Measurements from ENCODE around the gene DPM1. TPM values are rescaled to one million over a fixed set of nuclear protein-coding genes. Genes with fewer than 3 reads are reported as not detected.

DPM1 gene
- total and polyA plus RNA-seq, 2 donors (not counting 3 experiments of a cell fraction or from before 2014, with no cell fraction given): 33.9 to 41.9 TPM

DNA sequence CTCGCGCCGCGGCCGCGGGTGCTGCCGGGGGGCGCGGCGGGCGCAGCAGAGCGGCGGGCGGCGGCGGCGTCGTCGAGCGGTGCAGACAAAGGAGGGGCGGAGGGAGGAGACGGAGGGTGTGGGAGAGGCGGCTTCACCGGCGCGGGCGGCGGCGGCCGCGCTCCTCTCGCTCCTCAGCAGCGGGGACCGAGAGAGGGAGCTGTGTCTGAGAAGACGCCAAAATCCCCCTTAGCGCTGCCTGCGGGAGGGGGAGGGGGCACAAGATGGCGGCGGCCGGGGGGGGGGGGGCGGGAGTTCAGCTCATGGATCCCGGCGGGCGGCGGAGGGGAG is 27.4 kb downstream of the DPM1 start:
- Histone ChIP-seq H3K27ac (ENCODE audit: insufficient read depth, low read depth, low read length) (peak overlapping the region; percentile 90), H3K4me1 (ENCODE audit: control insufficient read depth, extremely low read depth, insufficient read depth, low read length) (peaks cover 21% of the 10 kb centered on the region), H4K20me1 (replicated peaks; ENCODE audit: control insufficient read depth, extremely low read depth, insufficient read depth, low read length) (peaks cover 22% of the 10 kb centered on the region), H2AFZ (ENCODE audit: low read depth, low read length) (no peak overlapping the region), H3K9me1 (replicated peaks; ENCODE audit: control insufficient read depth, extremely low read depth, insufficient read depth, low read length) (no peaks in the 10 kb centered on the region), H3K4me2 (ENCODE audit: insufficient read depth, low read length) (no peak overlapping the region), H3K27me3 (ENCODE audit: control insufficient read depth in 2 of 2, insufficient read depth in 2 of 2, low read length in 2 of 2) (no peaks in the 10 kb centered on the region), H3K4me3 (replicated peaks in 1 of 3; ENCODE audit: insufficient read depth in 1 of 3, low read depth in 1 of 3, low read length in 3 of 3) (peak overlapping the region in 1 of 3 experiments; percentile 100), H3K9me3 (replicated peaks; ENCODE audit: control insufficient read depth, insufficient read depth, low read length) (no peaks in the 10 kb centered on the region), H3K79me2 (ENCODE audit: control insufficient read depth, insufficient read depth, low read length) (peaks cover 51% of the 10 kb centered on the region), H3K9ac (replicated peaks; ENCODE audit: extremely low read depth, insufficient read depth, low read length) (peak overlapping the region; percentile 83), H3K36me3 (ENCODE audit: control insufficient read depth in 2 of 2, extremely low read depth in 1 of 2, insufficient read depth in 2 of 2, low read length in 2 of 2) (peaks cover 4 to 38% of the 10 kb centered on the region in 2 experiments)
- dilution Hi-C loops (cut with MboI; ENCODE audit: extremely low pct_ligation_motif_present, low sequenced_read_pairs) (no loop called here), intact Hi-C loops (cut with micrococcal nuclease) (loop anchor here (1.0 kb wide), 1 partner anchor 27 kb away; the partner anchor contains the start of genes DPM1 and MOCS3)
- TF ChIP-seq FOS (IDR thresholded peaks at IDR 0.05; ENCODE audit: borderline replicate concordance, insufficient read depth, low read length) (no peak), POLR2AphosphoS5 (IDR thresholded peaks at IDR 0.05; ENCODE audit: insufficient read depth, low read depth, low read length) (peak; percentile 8)
- ChIA-PET CTCF (interaction anchor here (0.5 to 11.1 kb wide), 18 partner anchors 9 to 1220 kb away, joined by 3 to 119 read pairs (median 4); partner anchors contain the start of genes BCAS4, DPM1 and MOCS3), POLR2A (interaction anchor here (0.6 to 2.2 kb wide), 7 partner anchors 8 to 721 kb away, joined by 3 to 15 read pairs (median 3); partner anchors contain the start of genes BCAS4, DPM1 and MOCS3)
- DNase-seq (ENCODE audit: low read depth, low spot score) (no peak), FAIRE-seq (no peak)
- BruUV-seq (replicated peaks): no TSS peak

DNA sequence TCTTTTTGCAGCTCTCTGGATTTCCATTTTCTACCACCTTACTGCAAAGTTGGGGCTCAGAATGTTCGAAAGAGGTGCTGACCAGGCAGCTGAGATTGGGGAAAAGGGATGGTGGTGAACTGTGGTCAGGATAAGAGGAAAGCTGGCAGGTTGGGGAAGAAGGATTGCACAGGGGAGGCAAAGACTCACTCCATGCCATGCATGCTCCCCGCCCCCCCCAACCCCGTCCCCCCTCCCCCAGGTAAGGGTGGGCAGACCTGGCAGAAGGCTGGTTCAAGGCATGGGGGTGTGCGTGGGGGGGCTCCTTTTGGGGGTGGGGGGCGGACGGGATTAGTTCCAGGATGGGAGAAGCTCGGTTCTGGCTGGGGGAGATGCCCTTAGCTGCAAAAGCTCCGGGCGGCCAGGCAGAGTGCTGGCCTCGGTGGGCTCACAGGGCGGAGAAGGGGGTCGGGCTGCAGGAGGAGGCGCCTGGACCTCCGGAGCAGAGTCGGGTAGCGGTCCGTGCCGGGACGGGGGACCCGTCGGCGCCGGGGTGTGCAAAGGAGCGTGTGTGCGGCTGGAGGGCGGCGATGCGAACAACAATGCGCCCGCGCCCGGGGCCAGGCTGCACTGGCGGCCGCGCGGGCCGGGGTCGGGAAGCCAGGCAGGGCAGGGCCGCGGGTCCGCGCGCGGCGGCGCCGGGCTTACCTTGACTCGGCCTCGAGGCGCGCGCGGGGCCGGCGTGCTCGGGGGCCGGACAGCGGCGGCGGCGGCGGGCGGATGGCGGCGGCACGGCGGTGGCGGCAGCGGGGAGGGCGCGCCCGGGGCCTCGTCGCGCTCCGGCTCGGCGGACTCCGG is 28.0 kb downstream of the DPM1 start:
- H3K79me2 ChIP-seq (ENCODE audit: control insufficient read depth, insufficient read depth, low read length): peaks cover 57% of the 10 kb centered on the region
- H3K36me3 ChIP-seq (ENCODE audit: control insufficient read depth in 2 of 2, extremely low read depth in 1 of 2, insufficient read depth in 2 of 2, low read length in 2 of 2): peaks cover 2 to 37% of the 10 kb centered on the region in 2 experiments
- peaks cover 22% of the 10 kb centered on the region for H3K4me1 ChIP-seq (ENCODE audit: control insufficient read depth, extremely low read depth, insufficient read depth, low read length)
- no peak overlapping the region for H2AFZ ChIP-seq (ENCODE audit: low read depth, low read length)
- CTCF ChIA-PET: interaction anchor here (0.7 to 11.1 kb wide), 12 partner anchors 10 to 142 kb away, joined by 3 to 119 read pairs (median 12); partner anchors contain the start of genes BCAS4, DPM1 and MOCS3
- no peaks in the 10 kb centered on the region for H3K27me3 ChIP-seq (ENCODE audit: control insufficient read depth in 2 of 2, insufficient read depth in 2 of 2, low read length in 2 of 2)
- peak overlapping the region; percentile 89 to 100 (median 90) for H3K4me3 ChIP-seq (replicated peaks in 1 of 3; ENCODE audit: insufficient read depth in 1 of 3, low read depth in 1 of 3, low read length in 3 of 3)
- H3K9me1 ChIP-seq (replicated peaks; ENCODE audit: control insufficient read depth, extremely low read depth, insufficient read depth, low read length): no peaks in the 10 kb centered on the region
- DNase-seq (ENCODE audit: low read depth, low spot score) (no peak), FAIRE-seq (no peak)
- no TSS peak for BruUV-seq (replicated peaks)
- H3K27ac ChIP-seq (ENCODE audit: insufficient read depth, low read depth, low read length): peak overlapping the region; percentile 90
- dilution Hi-C loops (cut with MboI; ENCODE audit: extremely low pct_ligation_motif_present, low sequenced_read_pairs) (no loop called here), intact Hi-C loops (cut with micrococcal nuclease) (no loop called here)
- H3K9me3 ChIP-seq (replicated peaks; ENCODE audit: control insufficient read depth, insufficient read depth, low read length): no peaks in the 10 kb centered on the region
- peak overlapping the region; percentile 91 for H3K4me2 ChIP-seq (ENCODE audit: insufficient read depth, low read length)
- peak overlapping the region; percentile 93 for H3K9ac ChIP-seq (replicated peaks; ENCODE audit: extremely low read depth, insufficient read depth, low read length)
- TF ChIP-seq POLR2AphosphoS5 (IDR thresholded peaks at IDR 0.05; ENCODE audit: insufficient read depth, low read depth, low read length) (no peak), EZH2 (IDR thresholded peaks at IDR 0.05; ENCODE audit: borderline replicate concordance, low read depth, low read length, severe bottlenecking) (no peak)
- TF ChIP-seq, protein P1, sequence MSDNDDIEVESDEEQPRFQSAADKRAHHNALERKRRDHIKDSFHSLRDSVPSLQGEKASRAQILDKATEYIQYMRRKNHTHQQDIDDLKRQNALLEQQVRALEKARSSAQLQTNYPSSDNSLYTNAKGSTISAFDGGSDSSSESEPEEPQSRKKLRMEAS (IDR thresholded peaks at IDR 0.05; ENCODE audit: insufficient read depth, insufficient read length): no peak
- H4K20me1 ChIP-seq (replicated peaks; ENCODE audit: control insufficient read depth, extremely low read depth, insufficient read depth, low read length): peaks cover 24% of the 10 kb centered on the region
- POLR2A ChIA-PET: interaction anchor here (0.6 to 1.5 kb wide), 4 partner anchors 8 to 112 kb away, joined by 3 to 4 read pairs (median 3); partner anchors contain the start of genes DPM1 and MOCS3
